ENCODE data around the gene GLUD2.

GLUD2 gene

GRCh38 chrX:121010218-121010617, 37.2 kb upstream of the GLUD2 start:
- TF ChIP-seq CTCF (IDR thresholded peaks at IDR 0.05; ENCODE audit: poor library complexity, severe bottlenecking): no peak
- H3K27ac ChIP-seq (ENCODE audit: poor library complexity, severe bottlenecking): no peak overlapping the region
- DNase-seq (ENCODE audit: low spot score) (no peak), ATAC-seq (ENCODE audit: low read depth) (no peak)
- H3K4me1 ChIP-seq (ENCODE audit: insufficient read depth, poor library complexity, severe bottlenecking): no peaks in the 10 kb centered on the region
- H3K36me3 ChIP-seq (ENCODE audit: low read depth): no peaks in the 10 kb centered on the region
- H3K4me3 ChIP-seq (ENCODE audit: severe bottlenecking): no peak overlapping the region
- no peaks in the 10 kb centered on the region for H3K9me3 ChIP-seq (ENCODE audit: severe bottlenecking)
- no peaks in the 10 kb centered on the region for H3K27me3 ChIP-seq (ENCODE audit: insufficient read depth, poor library complexity, severe bottlenecking)

DNA sequence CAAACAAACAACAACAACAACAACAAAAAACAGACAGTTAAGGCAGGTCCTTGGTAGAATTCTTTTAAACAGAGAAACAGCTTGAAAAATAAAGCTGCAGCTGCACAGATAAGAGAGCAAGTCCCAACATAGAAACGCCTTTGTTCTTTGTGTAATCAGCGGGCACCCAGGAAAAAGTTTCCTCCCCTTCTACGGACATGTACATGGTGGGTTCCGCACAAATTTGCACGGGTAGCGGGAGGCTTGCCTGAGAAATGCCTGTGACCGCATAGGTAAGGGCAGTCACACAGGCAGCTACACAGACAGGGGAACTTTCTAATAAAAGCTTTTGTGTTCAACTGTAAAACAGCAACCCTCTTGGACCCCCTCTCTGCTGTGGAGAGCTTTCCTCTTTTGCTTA, 36.2 kb upstream of the GLUD2 start:
- H3K9me3 ChIP-seq (ENCODE audit: severe bottlenecking): no peaks in the 10 kb centered on the region
- ATAC-seq (ENCODE audit: low read depth) (no peak), DNase-seq (ENCODE audit: low spot score) (no peak)
- no peaks in the 10 kb centered on the region for H3K4me1 ChIP-seq (ENCODE audit: insufficient read depth, poor library complexity, severe bottlenecking)
- no peaks in the 10 kb centered on the region for H3K27me3 ChIP-seq (ENCODE audit: insufficient read depth, poor library complexity, severe bottlenecking)
- TF ChIP-seq CTCF (IDR thresholded peaks at IDR 0.05; ENCODE audit: poor library complexity, severe bottlenecking): no peak
- H3K36me3 ChIP-seq (ENCODE audit: low read depth): no peaks in the 10 kb centered on the region
- H3K27ac ChIP-seq (ENCODE audit: poor library complexity, severe bottlenecking): no peak overlapping the region
- H3K4me3 ChIP-seq (ENCODE audit: severe bottlenecking): no peak overlapping the region

DNA sequence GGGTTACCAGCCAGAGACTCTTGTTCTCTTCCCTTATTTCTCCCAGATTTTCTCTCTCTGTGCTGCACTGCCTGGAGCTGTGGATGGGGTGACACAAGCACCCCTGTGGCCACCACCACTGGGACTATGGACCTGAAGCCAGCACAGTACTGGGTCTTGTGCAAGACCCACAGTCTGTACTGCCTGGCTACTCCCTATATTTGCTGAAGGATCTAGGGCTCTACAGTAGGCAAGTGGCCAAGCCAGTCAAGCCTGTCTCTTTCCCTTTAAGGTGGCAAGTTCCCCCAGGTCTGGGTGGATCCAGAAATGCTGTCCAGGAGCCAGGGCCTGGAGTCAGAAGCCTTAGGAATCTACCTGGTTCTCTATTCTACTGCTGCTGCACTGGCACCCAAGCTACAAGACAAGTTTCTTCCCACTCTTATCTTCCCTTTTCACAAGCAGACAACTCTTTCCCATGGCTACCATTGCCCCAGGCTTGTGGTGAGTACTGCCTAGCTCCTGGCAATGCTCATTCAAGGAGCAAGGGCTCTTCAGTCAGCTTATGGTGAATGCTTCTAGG, 33.4 kb upstream of the GLUD2 start:
- Histone ChIP-seq H3K4me1 (ENCODE audit: insufficient read depth, poor library complexity, severe bottlenecking) (no peaks in the 10 kb centered on the region), H3K9me3 (ENCODE audit: severe bottlenecking) (no peaks in the 10 kb centered on the region), H3K36me3 (ENCODE audit: low read depth) (no peaks in the 10 kb centered on the region), H3K4me3 (ENCODE audit: severe bottlenecking) (no peak overlapping the region), H3K27me3 (ENCODE audit: insufficient read depth, poor library complexity, severe bottlenecking) (no peaks in the 10 kb centered on the region), H3K27ac (ENCODE audit: poor library complexity, severe bottlenecking) (no peak overlapping the region)
- DNase-seq (ENCODE audit: low spot score) (no peak), ATAC-seq (ENCODE audit: low read depth) (no peak)
- no peak for TF ChIP-seq CTCF (IDR thresholded peaks at IDR 0.05; ENCODE audit: poor library complexity, severe bottlenecking)

- no peak for ATAC-seq (ENCODE audit: low read depth)
- no peak for TF ChIP-seq CTCF (IDR thresholded peaks at IDR 0.05; ENCODE audit: poor library complexity, severe bottlenecking)
- no peaks in the 10 kb centered on the region for H3K4me1 ChIP-seq (ENCODE audit: insufficient read depth, poor library complexity, severe bottlenecking)
Observed at GRCh38 chrX:121014826-121015225, 32.6 kb upstream of the GLUD2 start.

DNA sequence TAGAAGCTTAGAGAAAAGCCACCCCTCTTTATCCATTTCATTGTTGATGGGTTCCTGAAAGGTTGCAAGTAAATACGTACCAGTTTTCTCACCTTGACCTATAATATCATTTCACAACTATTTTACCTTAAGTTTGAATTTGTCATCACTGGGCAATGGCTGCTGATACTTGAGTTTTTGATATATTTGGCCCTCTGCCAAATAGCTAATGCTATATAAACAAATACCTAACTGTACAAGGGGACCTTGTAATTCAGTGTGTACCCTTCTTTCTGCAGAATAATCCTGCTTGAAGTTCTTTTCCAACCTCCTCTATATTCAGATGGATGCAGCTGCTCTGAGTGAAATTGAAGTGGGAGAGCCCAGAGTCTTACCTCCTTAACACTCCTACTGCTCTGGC, 19.0 kb upstream of the GLUD2 start:
- H3K27me3 ChIP-seq (ENCODE audit: insufficient read depth, poor library complexity, severe bottlenecking): no peaks in the 10 kb centered on the region

More at GRCh38 chrX:121014826-121015225, 32.6 kb upstream of the GLUD2 start:
- Histone ChIP-seq H3K4me3 (ENCODE audit: severe bottlenecking) (no peak overlapping the region), H3K36me3 (ENCODE audit: low read depth) (no peaks in the 10 kb centered on the region), H3K9me3 (ENCODE audit: severe bottlenecking) (no peaks in the 10 kb centered on the region), H3K27me3 (ENCODE audit: insufficient read depth, poor library complexity, severe bottlenecking) (no peaks in the 10 kb centered on the region), H3K27ac (ENCODE audit: poor library complexity, severe bottlenecking) (no peak overlapping the region)
- DNase-seq (ENCODE audit: low spot score): no peak

More for the DNA sequence above, 19.0 kb upstream of the GLUD2 start:
- Histone ChIP-seq H3K9me3 (ENCODE audit: severe bottlenecking) (no peaks in the 10 kb centered on the region), H3K4me1 (ENCODE audit: insufficient read depth, poor library complexity, severe bottlenecking) (no peaks in the 10 kb centered on the region), H3K36me3 (ENCODE audit: low read depth) (no peaks in the 10 kb centered on the region), H3K27ac (ENCODE audit: poor library complexity, severe bottlenecking) (no peak overlapping the region), H3K4me3 (ENCODE audit: severe bottlenecking) (no peak overlapping the region)
- TF ChIP-seq CTCF (IDR thresholded peaks at IDR 0.05; ENCODE audit: poor library complexity, severe bottlenecking): no peak
- DNase-seq (ENCODE audit: low spot score) (no peak), ATAC-seq (ENCODE audit: low read depth) (no peak)
